GM12875 (cell line): Measurements from ENCODE around the gene TMEM143.

ENCODE experiments used
- H3K4me3 ChIP-seq: one replicate; pipeline ENCODE4 v1.5.1; 2011; ENCODE audit warnings: low read depth, low read length, control low read depth
- TF ChIP-seq, protein P1 (sequence below): IDR thresholded peaks from 2 replicates; pipeline ENCODE4 v1.5.1; 2011; ENCODE audit warnings: low read depth, mild to moderate bottlenecking, control low read depth, inconsistent platforms, low read length, moderate library complexity, borderline replicate concordance; ENCODE audit not compliant: insufficient read depth

TMEM143 gene

DNA sequence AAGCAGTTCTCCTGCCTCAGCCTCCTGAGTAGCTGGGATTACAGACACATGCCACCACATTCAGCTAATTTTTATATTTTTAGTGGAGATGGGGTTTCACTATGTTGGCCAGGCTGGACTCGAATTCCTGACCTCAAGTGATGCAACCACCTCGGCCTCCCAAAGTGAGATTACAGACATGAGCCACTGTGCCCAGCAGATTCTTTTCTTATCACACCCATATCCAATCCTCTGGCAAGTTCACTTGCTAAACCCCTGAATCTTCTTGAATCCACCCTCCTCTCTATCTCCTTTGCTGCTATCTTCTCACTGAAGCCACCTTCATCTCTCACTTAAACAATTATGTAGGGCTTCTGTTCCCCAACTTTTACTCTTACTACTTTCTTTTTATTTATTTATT is 17.5 kb downstream of the TMEM143 start:
- TF ChIP-seq, protein P1, sequence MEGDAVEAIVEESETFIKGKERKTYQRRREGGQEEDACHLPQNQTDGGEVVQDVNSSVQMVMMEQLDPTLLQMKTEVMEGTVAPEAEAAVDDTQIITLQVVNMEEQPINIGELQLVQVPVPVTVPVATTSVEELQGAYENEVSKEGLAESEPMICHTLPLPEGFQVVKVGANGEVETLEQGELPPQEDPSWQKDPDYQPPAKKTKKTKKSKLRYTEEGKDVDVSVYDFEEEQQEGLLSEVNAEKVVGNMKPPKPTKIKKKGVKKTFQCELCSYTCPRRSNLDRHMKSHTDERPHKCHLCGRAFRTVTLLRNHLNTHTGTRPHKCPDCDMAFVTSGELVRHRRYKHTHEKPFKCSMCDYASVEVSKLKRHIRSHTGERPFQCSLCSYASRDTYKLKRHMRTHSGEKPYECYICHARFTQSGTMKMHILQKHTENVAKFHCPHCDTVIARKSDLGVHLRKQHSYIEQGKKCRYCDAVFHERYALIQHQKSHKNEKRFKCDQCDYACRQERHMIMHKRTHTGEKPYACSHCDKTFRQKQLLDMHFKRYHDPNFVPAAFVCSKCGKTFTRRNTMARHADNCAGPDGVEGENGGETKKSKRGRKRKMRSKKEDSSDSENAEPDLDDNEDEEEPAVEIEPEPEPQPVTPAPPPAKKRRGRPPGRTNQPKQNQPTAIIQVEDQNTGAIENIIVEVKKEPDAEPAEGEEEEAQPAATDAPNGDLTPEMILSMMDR = no peak
- H3K4me3 ChIP-seq = no peak overlapping the region

DNA sequence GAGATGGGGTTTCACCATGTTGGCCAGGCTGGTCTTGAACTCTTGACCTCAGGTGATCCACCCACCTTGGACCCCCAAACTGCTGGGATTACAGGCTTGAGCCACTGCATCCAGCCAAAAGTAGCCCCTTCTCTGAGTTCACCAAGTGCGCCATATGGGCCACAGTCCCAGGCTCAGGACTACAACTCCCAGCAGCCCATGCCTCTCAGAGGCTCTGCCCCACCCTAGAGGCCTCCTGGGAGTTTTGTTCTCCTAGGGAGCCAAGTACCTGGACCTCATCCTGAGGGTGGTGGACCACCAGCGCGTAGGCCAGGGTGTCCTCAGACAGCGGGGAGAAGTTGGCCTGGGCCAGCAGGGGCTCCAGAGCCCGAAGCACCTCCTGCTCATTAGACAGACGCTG is 18.8 kb downstream of the TMEM143 start:
- TF ChIP-seq, protein P1 = no peak
- H3K4me3 ChIP-seq = no peak overlapping the region

DNA sequence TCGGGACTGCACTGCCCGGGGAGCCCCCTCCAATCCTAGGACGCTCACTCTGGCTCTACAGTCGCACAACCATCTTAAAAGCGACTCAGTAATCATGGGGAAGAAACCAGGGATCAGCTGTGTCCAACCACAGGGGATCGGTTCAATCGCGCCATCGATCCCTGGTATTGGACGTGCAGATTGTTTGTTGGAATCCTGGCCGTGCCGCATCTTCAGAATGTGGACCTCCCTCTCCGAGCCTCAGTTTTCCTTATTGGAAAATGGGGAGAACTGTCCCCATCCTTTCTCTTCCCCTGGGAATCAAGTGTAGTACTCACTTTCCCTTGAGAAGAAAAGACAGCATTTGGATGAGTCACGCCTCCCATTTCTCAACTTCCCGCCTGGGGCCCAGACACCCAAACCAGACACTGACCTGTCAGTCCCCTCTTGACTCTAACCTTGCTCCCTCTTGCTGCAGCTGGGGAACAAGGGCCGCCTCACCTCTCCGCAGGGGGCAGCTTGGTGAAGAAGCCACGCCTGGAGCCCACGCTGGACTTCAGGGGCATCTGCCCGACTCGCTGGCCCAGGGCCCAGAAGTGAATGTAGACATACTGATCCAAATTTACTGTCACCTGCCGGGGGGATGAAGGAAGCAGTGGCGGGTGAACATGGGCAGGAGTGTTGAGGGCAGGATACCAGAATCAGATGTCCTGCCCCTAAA is 20.7 kb downstream of the TMEM143 start:
- H3K4me3 ChIP-seq = no peak overlapping the region
- TF ChIP-seq, protein P1 = no peak

DNA sequence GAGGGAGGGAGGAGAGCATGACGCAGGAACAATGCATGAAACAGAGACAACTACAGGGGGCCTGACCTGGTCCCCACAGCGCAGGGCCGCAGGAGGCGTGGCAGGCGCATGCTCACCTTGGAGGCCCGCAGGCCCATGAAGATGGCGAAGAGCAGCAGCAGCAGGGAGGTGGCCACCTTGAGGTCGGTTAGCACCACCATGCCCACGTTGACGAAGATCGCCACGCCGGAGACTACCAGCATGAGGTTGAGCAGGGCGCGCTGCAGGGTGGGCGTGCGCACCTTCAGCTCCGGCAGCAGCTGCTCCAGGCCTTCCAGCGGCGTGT is 21.4 kb downstream of the TMEM143 start:
- no peak overlapping the region for H3K4me3 ChIP-seq
- TF ChIP-seq, protein P1 = no peak

DNA sequence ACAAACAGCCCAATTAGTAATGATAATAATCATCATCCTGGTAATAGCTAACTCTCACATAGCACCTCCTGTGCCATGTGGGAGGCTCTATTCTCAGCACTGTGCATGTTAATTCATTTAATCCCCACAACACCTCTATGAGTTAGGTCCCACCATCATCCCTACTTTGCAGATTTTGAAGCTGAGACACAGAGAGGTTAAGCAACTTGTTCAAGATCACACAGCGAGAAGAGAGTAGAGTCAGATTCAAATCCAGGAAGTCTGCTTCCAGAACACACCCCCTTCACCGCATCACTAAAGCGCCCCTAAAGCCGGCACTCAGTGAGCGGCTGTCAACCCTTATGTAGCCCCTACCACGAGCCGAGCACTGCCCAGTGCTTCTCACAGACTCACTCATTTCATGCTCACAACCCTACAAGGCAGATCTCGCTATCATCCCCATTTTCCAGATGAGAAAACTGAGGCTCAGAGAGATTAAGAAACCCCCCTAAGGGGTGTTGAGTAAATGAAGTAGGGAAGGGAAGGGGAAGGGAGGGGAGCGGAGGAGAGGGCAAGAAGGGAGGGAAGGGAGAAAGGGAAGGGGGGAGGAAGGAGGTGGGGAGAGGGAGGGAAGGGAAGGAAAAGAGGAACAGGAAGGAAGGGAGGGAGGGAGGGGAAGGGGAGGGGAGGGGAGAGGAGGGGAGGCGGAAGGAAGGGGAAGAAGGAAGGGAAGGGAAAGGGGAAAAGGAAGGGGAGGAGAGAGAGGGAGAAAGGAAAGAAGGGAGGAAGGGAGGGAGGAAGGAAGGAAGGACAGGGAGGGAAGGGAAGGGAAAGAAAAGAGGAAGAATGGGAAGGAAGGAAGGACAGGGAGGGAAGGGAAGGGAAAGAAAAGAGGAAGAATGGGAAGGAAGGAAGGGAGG is 22.0 kb downstream of the TMEM143 start:
- no peak overlapping the region for H3K4me3 ChIP-seq
- TF ChIP-seq, protein P1 = no peak

DNA sequence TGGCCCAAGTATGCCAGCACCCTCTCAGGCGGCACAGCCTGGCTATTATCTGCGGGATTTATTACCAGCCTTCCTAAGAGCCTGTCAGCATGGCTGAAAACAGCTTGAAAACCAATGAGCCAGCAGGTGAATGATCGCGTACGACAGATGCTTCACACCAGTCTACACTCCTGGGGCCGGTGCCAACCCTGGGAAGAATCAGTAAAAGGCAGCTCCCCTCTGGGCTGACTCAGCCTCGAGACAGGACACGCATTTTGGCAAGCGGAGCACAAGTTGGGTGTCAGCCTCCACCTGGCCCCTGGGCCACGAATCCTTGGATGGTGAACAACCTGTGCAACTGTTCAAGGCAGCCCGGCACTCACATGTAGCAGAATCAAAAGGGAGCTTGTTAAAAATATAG is 22.7 kb downstream of the TMEM143 start:
- TF ChIP-seq, protein P1 = no peak
- H3K4me3 ChIP-seq = no peak overlapping the region
